ENCODE measurements around the gene RC3H1. TPM values are rescaled to one million over a fixed set of nuclear protein-coding genes. Genes with fewer than 3 reads are reported as not detected.
A peak's percentile ranks its signal among the peaks of the same experiment; 100 is the strongest.

Gene RC3H1
- total RNA-seq, 6 experiments from 2014 or later: 21.9 to 28.2 (median 23.3) TPM

DNA sequence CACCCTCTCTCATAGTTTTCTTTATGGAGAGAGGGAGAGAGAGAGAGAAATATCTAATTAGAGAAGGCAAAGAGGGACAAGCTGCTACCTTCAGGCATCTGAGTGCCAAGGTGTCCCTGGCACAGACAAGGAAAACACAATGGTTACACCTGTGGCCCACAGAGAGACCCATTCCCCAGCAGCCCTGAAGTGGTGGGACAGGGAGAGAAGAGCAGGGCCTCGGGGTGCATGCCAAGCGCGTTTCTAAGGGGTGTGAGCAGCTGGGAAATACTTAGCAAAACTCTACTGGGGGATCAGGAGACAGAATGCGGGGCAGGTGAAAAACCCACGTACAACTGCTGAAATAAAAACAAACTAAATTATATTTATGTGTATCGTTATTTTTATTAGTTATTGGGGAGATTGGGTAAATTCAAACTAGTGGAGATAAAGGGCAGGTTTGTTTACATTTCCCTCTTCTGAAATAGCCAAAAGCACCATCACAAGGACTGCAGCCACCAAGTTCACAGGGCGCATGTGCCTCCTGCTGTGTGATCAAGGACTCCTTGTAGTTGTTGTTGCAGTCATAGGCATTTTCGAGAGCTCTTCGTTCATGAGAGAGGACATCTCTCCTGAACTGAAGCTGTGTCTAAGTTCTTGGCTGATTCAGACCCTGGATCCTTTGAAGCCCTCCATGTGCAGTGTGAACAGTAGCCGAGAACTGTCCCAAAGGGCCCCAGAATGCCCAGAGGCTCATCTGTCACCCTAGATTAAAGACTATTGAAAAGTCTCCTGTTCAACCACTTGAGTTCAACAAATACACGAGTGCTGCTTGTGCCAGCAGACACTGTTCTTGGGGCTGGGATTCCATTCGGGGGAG lies 104.3 kb downstream of the RC3H1 start:
- no peaks in the 10 kb centered on the region; the same call in 1 of the 2 replicates for H3K27me3 Mint-ChIP-seq (ENCODE audit: insufficient read depth)
- no peaks in the 10 kb centered on the region; the same call in 1 of the 2 replicates for H3K9me3 Mint-ChIP-seq

DNA sequence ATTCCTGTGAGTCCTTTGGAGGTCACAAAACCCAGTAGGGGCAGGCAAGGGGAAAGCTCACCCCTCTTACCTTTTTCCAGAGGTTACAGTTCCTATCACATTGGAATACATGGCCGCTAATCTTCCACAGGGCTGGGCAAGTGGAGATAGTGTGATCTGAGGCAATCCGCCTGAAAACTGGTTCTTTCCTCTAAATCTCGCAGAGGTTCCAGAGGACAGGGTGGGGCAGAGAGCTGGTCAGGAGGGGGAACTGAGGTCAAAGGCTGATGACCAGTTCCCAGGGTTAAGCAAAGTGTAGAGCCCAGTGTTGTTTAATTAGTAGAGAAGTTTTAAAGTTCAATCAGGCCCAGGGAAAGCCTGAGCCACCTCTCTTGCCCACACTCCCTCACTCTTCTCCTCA lies 105.0 kb downstream of the RC3H1 start, which contains the start of gene SERPINC1:
TSS of gene SERPINC1 (minus strand) at position 179 of the 400 bp plus-strand sequence. CDS start at position 111, 68 bp downstream.
- DNase-seq: no peak
- Mint-ChIP-seq H3K27me3 (ENCODE audit: insufficient read depth) (no peaks in the 10 kb centered on the region), H3K27ac (no peak within 1 kb of the TSS), H3K36me3 (ENCODE audit: low read depth) (no peaks in the 10 kb centered on the region), H3K9me3 (no peaks in the 10 kb centered on the region; the same call in 1 of the 2 replicates), H3K4me1 (ENCODE audit: low read depth) (no peaks in the 10 kb centered on the region), H3K4me3 (no peak within 1 kb of the TSS)
- TF ChIP-seq, protein P1, sequence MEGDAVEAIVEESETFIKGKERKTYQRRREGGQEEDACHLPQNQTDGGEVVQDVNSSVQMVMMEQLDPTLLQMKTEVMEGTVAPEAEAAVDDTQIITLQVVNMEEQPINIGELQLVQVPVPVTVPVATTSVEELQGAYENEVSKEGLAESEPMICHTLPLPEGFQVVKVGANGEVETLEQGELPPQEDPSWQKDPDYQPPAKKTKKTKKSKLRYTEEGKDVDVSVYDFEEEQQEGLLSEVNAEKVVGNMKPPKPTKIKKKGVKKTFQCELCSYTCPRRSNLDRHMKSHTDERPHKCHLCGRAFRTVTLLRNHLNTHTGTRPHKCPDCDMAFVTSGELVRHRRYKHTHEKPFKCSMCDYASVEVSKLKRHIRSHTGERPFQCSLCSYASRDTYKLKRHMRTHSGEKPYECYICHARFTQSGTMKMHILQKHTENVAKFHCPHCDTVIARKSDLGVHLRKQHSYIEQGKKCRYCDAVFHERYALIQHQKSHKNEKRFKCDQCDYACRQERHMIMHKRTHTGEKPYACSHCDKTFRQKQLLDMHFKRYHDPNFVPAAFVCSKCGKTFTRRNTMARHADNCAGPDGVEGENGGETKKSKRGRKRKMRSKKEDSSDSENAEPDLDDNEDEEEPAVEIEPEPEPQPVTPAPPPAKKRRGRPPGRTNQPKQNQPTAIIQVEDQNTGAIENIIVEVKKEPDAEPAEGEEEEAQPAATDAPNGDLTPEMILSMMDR (IDR thresholded peaks at IDR 0.05): no peak

More for the DNA sequence above, 104.3 kb downstream of the RC3H1 start:
- no peak overlapping the region for H3K4me3 Mint-ChIP-seq
- no peak for DNase-seq
- H3K36me3 Mint-ChIP-seq (ENCODE audit: low read depth): no peaks in the 10 kb centered on the region
- no peaks in the 10 kb centered on the region for H3K4me1 Mint-ChIP-seq (ENCODE audit: low read depth)
- H3K27ac Mint-ChIP-seq: no peak overlapping the region
- TF ChIP-seq, protein P1 (IDR thresholded peaks at IDR 0.05): no peak

DNA sequence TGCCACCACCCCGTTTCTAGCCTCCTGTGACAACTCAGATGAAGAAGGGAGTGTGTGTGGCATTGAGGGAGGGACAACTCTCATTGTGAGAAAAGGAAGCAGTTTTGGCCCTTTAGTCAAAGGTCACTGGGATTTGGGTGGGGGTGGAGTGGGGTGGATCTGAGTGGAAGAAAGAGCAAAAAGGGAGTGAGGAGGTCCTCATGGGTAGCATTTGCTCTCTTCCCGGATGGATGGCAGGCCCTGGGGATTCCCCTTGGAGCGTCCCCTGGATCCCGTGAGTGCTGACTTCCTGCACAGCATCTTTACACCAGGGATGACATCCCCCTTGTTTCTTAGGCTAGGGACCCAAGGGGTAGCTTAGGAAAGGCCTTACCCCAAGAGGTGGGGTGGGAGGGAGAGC lies 105.5 kb downstream of the RC3H1 start:
- Mint-ChIP-seq H3K36me3 (ENCODE audit: low read depth) (no peaks in the 10 kb centered on the region), H3K27me3 (ENCODE audit: insufficient read depth) (no peaks in the 10 kb centered on the region), H3K4me3 (no peak overlapping the region), H3K9me3 (no peaks in the 10 kb centered on the region; the same call in 1 of the 2 replicates), H3K4me1 (ENCODE audit: low read depth) (no peaks in the 10 kb centered on the region), H3K27ac (no peak overlapping the region)
- TF ChIP-seq, protein P1 (IDR thresholded peaks at IDR 0.05): no peak
- DNase-seq: no peak

DNA sequence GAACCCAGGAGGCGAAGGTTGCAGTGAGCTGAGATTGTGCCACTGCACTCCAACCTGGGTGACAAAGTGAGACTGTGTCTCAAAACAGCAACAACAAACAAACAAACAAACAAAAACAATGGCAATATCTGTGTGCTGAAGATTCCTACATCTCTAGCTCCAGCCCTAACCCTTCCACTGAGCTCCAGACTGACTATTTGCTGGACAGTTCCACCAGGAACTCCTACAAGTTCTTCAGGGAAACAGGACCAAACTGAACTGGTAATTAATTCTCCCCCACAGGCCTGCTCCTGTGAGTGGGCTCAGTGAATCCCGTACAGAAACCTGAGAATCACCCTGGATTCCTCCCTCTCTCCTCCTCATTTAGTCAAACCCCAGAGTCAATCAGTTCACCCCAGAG lies 106.6 kb downstream of the RC3H1 start:
- Mint-ChIP-seq H3K27ac (no peak overlapping the region), H3K9me3 (no peaks in the 10 kb centered on the region; the same call in 1 of the 2 replicates), H3K36me3 (ENCODE audit: low read depth) (no peaks in the 10 kb centered on the region), H3K4me3 (no peak overlapping the region), H3K27me3 (ENCODE audit: insufficient read depth) (no peaks in the 10 kb centered on the region), H3K4me1 (ENCODE audit: low read depth) (no peaks in the 10 kb centered on the region)
- TF ChIP-seq, protein P1 (IDR thresholded peaks at IDR 0.05): no peak
- no peak for DNase-seq

DNA sequence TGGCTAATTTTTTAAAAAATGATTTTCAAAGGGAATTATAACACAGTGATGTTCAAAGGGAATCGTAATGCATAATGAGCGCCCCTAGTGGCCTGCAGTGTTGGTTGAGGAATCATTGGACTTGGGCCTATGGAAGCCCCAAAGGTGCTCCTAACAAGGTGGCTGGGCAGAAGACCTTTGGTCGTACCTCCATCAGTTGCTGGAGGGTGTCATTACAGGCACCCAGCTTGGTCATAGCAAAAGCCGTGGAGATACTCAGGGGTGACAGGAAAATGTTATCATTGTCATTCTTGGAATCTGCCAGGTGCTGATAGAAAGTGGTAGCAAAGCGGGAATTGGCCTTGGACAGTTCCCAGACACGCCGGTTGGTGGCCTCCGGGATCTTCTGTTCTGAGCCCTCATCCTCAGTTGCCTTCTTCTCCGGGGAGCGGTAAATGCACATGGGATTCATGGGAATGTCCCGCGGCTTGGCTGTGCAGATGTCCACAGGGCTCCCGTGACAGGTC lies 107.7 kb downstream of the RC3H1 start:
- DNase-seq: peak; percentile 9
- Mint-ChIP-seq H3K27me3 (ENCODE audit: insufficient read depth) (no peaks in the 10 kb centered on the region), H3K9me3 (no peaks in the 10 kb centered on the region; the same call in 1 of the 2 replicates), H3K27ac (no peak overlapping the region), H3K4me3 (no peak overlapping the region), H3K36me3 (ENCODE audit: low read depth) (no peaks in the 10 kb centered on the region), H3K4me1 (ENCODE audit: low read depth) (no peaks in the 10 kb centered on the region)
- TF ChIP-seq, protein P1 (IDR thresholded peaks at IDR 0.05): peak; percentile 84
